A673 (cell line): Measurements from ENCODE around the gene GPI.

ENCODE experiments used
- CTCF ChIP-seq: fragments of 300-800, 200-600 bp; sonication (generic); conservative IDR thresholded peaks from 2 replicates; pipeline ENCODE4 v1.5.1; 2017; ENCODE audit warnings: low read depth, mild to moderate bottlenecking, antibody characterized with exemption, low read length, moderate library complexity, mixed read lengths
- EZH2 ChIP-seq: fragments of 200-600 bp; sonication (generic); IDR thresholded peaks from 2 replicates; pipeline ENCODE4 v1.6.1; 2017; ENCODE audit warnings: borderline replicate concordance, low read depth, mild to moderate bottlenecking, mixed read lengths, antibody characterized with exemption, low read length; ENCODE audit not compliant: poor library complexity, severe bottlenecking

DNA sequence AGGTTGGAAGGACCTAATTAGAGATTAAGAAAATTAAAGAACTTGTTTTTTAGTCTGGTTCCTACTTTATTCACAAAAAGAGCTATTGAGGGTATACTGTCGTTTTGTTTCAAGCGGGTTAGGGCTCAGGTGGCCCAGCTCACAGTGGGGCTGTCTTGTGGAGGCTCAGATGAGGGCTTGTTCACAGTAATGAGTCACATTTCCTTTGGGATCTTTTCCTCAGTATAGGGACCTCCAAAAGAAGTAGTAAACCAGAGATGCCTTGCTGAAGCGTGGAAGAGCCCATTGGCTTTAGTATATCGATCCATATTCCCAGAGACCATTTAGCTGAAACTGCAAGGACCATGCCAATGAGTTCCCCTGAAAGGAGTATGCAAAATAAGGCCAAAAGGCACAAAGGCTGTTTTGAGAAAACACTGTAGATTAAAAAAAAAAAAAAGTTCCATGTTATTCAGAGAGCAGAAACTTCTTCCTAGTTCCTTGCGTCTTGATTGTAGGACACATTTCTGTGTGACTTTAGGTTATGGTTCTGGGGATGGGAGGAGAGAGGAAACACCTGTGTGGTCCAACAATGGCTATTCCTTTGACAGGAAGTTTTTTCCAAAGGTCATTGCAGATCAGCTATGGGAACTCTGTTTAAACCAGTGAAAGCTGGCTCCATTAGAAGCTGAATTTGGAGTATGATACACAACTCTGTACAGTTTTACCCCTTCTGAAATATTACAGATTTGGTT, 32.8 kb upstream of the GPI start:
- TF ChIP-seq EZH2 (no peak), CTCF (no peak)
